GM19328 (cell line): ENCODE data around the gene LEF1.
A peak's percentile ranks its signal among the peaks of the same experiment; 100 is the strongest.

Source experiments
- ATAC-seq: cut with Tn5 transposase; IDR thresholded peaks from one replicate; pipeline ENCODE4 v1.9.1; 2021; ENCODE audit warnings: mild to moderate bottlenecking, moderate library complexity; ENCODE audit not compliant: unreplicated experiment

Gene LEF1

DNA sequence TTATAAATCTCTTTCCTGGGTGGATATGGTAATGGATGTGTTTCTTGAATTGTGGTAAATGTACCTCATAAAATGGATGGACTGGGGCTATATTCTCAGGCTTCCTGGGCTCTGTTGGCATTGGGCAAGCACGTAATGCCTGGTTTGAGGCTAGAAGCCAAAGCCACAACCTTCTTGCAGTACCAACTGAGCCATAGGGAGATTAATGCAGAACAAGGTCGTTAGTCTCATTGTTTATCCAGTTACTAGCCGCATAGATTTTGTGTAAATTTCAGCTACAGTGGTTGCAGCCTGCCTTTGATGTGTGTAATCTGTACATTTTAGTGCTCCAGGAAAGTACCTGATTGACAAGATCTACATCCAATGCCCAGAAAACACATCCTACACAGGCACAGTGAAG lies 7.2 kb upstream of the LEF1 start:
- no peak for ATAC-seq

DNA sequence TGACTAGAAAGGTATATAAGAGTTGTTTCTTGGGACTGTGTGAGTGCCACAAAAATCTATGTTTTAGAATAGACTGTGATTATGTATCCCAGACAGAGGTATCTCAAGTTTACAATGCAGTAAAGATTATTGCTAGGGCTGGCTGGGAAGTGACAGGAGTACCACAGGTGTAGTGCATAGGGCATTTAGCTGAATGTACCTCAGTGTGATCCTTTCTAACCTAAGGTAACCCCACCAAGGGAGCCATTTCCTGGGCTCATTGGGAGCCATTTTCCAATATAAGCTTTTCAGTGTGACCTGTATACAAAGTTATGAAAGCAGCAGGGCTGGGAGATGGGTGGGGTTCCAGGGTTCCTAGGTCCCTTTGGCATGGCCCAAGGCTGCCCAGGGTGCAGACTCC lies 6.1 kb upstream of the LEF1 start:
- ATAC-seq, result no peak

DNA sequence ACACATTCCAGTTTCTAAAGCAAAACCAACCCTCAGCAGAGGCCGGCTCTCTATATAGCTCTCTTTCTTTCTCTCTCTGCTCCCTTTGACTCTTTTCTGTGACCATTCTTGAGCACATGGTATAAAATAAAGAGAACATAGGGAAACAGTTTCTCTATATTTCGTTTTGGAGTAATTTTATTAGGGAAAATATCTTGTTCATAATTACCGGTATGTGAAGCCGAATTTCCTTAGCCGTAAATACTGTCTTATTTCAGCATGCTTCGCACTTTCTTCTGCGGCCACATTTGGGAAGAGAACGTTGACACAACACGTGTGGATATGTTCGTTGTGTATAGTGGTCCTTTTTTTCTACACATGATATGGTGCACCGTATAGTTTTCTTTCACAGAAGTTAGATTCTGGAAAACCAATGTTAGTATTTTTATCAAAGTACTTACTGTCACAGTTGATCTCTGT lies 4.9 kb upstream of the LEF1 start:
- no peak for ATAC-seq

DNA sequence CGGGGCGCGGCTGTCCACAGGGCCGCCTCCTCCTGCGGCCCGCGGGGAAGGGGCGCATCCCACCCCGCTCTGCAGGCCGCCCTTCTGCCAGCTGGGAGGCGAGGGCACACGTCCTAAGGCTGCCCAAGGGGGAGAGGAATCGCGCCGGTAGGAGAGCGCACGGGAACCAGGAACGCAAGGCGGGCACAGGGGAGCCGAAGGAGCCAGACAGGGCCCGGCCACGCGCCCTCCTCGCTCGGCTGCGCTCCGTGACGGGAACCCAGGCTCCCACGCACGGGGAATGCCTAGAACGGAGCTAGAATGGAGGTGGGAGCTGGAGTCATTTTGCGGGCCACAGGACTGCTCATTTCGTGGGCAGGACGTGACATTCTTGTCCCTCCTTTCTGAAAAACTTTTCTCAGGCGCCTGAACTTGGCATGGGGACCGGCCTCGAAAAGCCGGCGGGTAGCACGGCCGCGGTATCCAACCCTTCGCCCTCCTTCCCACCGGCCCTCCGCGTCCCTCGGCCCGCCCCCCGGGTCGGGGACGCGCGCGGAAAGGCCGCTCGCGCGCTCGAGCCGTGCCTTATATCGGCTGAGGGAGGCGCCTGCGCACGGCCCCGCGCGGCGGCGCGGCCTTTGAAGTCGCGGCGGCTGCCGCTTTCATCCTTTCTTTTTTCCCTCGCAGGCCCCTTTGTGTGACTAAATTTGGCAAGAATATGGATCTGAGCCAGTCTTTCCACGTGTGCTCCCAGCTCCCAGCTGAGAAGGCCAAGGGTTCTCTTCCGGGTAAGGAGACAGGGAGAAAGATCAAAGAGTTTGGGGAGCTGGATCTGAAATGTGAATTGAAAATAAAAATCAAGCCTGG lies 4.2 kb upstream of the LEF1 start:
- ATAC-seq, result peak; percentile 42

DNA sequence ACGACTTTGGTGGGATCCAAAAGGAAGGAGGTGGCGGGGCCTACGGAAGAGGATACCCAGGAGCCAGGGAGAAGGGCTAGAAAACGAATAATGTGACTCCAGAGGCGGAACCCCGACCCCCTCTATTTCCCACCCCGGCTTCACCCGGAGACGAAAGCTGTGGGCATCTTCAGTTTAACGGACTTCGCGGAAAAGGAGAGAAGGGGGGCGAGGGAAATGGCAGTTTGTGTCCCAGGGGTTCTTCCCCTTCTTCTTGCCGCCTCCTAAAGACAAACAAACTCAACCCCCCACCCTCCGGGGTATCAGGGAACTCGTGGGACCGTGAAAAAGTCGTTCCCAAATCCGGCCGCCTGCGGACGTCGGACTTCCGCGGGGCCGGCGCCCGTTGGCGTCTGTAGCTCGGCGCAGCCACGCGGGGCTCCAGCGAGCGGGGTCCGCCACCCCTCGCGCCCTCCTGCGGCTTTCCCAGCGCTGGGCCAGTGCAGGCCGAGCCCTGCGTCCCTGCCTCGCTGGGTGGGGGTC lies 3.6 kb upstream of the LEF1 start:
- ATAC-seq, result peak; percentile 14

DNA sequence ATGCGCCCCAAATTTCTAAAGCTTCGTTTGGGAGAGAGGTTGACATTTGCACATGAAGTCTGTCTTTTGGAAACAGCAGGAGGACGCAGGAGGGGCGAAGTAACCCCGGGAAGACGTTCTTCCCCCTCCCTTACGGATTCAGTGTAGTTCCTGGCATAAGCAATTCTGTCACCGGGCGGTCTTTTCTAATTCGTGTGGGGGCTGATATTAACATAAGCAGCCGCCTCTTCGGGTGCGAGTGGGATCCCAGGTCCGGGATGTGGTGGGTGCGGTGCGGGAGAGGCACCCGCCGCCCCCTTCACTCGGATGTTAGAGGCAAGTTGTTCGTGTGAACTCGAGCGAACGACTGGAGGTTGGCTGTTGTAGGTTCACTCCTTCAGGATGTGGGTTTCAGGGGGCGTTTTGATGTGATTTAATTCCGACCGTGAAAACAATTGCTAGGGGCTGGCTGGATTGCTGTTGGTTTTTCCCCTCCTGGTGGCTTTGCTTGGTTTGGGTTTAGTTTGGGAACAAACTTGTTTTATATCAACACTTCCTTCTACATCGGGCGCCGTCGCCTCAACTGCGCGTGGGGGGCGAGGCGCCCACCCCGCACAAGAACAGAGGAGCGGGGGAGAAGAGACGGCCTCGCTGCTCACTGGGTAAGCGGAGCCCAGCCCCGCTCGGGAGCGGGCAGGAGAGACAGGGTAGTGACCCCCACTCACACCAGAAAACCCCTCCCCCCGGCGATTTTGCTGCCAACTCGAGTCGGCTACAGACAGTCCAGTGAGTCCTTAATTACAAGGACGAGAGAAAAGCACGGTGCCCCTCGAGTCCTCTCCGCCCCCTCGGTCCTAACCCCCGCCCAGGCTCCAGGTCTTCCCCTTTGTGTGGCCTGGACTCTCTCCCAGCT lies 2.9 kb upstream of the LEF1 start:
- ATAC-seq, result no peak

DNA sequence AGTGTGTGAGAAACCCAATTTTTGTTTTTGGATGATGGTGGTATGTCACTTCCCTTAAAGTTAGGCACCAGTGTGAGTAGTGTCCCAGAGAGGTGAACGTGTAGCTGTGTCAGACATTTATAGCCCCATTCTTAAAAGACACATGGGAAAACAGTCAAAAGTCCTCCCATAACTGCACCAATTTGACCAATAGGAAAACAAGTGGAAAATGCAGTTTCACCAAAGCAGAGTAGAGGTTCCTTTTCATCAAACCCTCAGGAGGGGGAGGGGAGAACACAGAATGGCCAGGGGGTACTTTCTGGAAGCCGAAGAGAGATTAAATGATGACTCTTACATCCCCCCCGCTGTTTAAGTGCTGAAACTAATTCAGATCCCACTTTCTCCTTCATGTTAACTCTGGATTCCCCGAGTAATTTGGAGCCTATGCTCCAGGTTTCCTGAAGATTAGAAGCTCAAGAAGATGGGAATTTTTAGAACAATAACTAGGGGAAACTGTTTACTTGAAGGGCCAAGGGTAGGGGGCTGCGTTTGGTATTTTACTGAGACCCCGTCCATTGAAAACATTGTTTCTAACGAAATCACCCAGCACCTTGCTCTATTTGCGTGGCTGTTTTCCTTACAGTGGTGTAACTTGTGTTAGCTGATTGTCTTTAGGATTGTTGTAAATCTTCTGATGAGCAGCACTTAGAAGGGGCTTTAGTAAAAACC lies 2.1 kb upstream of the LEF1 start:
- no peak for ATAC-seq

DNA sequence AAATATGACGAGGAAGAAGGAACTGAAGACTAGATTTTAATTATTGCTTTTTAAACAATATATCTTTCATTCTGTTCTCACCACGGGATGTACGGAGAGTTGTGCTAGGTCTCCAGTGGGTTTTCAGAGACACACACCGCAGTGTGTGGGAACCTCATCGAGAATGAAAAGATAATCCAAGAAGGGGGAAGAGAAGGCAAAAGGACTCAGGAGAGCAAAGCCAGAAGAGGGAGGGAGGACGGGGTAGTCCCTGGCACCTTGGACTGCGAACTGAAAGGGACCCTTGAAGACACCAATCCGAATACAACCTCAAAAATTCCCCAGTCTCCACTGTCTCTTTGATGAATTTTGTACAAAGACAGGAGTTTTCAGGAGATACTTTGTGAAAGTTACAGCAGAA lies 932 bp upstream of the LEF1 start:
- ATAC-seq, result no peak

DNA sequence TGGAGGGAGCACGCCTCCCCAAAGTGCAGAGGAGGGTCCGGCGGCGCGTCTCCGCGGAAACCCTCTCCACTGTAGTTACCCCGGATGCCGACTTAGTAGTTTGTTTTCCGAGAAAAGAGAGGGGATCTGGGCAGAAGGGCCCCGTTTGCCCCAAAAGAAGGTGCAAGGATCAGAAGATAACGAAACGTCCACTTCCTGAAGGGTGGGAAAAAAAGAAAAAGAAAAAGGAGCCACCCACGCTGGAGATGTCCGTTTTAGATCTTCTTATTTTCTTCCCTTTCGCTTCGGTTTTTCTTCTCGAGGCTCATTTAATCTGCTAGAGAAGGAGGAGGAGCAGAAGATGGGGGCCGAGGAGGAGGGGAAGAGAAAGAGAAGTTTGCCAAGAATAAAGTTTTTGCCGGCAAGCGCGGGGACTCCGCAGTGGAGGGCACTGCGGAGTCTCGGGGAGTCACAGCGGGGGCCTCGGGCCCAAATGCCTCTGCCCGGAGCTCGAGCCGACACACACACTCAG lies 517 bp downstream of the LEF1 start:
- ATAC-seq, result no peak

DNA sequence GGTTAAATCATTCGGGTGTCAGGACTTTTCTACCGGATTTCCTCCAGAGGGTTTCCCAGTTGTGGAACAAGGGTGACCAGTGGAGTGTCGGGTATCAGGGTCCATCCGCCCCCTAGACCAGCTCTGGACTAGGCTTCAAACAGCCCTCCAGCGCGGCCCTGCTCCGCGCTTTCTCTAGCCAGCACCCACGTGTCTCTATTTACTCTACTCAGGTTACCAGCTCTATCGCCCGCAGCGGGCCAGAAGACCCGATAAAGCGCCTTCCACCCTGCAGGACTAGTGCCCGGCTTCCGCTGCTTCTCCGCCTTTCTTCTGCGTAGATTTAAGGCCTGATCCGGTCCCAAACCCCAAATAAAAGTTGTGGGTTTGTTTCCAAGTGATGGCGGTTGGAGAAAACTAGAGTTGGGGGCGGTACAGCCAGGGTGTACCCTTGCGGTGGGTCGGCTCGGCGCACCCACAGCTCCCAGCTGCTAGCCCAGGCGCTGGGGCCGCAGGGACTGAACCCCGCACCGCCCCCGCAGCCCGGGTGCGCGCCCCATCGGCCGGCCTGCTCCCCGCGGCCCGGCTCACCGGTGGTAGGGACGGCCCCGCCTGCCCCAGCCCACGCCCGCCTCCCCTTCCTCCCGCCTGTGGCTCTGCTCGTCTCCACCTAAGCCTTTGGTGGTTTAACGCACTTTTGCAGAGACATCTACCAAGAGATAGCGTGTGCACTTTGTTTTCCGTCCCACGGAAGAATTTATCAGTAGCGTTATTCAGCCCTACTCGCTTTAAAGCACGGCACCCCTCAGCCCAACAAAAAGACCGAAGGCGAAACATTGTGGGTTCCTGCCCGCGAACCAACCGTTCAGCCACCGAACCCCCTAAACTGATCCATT lies 2.1 kb downstream of the LEF1 start:
- ATAC-seq, result no peak

DNA sequence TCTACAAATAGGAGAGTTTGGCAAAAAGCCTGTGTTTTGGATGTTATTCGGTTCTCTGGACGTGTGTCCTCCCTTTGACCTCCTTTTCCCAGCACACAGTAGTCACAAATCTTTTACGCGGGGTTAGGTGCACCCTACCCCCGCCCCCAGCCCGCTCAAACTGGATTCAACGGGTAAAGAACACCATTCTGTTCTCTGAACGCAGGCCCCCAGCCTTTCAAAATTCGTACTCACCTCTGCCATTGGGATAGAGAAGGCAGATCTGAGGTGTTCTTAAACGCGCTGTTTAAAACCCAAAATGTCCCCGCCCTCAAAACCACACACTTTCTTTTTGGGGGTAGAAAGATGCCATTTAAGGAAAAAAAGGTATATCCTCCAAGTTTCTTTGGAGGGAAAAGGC lies 2.7 kb downstream of the LEF1 start:
- no peak for ATAC-seq

DNA sequence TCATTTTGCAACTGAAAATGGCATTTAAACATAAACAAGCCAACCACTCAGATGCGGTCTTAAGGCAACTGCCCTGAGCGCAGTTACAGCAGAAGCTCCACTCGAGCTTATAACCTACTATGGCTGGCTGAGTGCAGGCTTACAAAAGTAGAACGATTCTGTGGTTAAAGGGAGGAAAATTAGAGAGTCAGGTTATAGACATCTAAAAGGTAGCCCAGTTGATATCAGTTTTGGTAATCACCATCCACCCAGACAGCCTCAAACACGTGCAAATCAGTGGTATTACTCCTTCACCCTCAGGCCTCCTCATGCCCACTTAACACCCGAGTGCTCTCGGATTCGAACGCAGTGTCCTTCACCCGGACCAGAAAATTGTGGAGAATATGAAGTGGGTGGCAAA lies 3.1 kb downstream of the LEF1 start:
- no peak for ATAC-seq

DNA sequence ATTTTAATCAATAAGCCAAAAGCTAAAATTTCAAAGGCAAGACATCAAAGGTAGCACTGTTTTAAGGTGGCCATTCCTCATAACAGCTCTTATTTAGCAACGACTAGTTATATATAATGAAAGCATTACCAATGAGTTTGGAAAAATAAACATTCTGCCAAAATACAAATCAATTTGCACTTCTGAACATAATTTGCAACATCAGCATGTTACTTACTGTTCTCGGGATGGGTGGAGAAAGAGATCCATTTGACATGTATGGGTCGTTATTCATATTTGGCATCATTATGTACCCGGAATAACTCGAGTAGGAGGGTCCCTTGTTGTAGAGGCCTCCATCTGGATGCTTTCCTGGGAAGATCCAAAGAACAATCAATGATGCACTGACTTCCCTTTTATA lies 5.4 kb downstream of the LEF1 start:
- no peak for ATAC-seq

DNA sequence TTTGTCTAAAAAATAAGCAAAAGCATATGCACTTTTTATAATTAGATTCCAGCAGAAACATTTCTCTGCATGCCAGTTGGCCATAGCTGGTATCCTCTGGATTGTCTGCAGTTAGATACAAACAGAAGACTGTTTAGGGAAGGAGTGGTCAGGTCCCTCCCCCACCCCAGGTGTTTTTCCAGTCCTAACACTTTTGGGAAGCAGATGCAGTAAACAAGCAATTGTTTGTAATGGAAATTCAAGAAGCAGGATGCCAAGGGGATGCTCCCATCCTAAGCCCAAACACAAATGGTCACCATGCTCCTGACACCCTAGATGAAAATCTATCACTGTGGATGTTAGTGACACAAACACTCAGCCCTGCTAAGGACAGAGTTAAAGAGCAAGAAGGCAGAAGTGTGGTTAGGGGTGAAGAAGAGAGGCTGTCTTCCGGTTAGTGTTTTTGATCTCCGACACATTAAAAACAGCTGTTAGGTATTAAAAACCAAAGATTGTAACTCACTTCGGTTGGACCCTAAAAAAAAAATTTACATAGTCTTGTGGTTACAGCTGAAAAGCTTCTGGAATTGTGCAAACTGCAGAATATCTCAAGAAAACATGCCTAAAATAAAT lies 7.9 kb downstream of the LEF1 start:
- ATAC-seq, result no peak

DNA sequence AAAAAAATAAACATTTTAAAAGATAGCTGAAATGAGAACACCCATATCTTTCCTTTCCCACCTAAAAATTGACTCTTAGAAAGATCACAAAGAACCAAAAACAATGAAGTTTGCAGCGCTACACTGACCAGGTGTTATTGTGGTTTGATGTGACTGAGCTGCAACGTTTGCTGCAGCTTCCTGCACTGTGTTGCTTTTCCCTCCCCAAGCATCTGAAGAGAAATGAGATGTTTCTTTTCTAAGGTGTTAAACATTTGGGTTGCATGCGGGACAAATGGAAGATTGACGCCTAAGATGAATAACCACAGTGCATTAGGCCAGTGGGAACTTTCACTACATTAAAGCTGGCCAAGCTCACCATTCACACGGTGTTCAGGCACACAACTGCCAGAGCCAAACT lies 8.9 kb downstream of the LEF1 start:
- no peak for ATAC-seq

DNA sequence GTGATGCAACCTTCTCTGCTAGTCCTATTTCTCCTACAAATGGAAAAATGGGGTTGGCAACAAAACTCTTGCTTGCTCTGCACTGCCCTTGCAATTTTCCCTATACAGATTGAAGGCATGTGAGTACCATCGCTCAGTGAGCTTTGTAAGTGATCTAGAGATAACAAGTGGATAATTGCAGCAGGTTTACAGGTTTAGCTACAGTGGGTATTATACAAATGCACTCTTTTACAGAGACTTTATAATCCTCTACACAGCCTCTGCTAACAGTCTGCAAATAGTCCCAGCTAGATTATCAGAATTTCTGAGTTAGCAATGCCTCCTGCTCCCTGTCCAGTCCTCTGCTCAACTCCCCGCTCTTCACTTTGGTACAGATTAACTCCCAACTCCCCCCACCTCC lies 11.1 kb downstream of the LEF1 start:
- ATAC-seq, result no peak

DNA sequence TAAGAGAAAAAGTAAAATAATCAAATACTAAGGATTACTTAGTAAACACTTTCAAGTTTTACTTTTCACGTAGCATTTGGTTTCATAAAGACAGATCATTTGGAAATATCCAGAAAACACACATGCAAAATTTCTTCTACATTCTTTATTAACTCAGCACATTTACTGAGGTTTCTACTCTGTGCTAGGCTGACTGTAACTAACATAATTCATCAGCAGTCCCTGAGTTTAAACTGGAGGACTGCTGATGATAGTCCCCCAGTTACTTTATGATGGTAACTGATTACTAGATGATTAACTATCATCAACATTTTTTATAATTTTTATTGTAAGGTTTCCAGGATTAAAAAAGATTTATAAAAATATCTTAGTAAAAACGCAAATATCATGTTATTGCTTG lies 12.3 kb downstream of the LEF1 start:
- ATAC-seq, result no peak

DNA sequence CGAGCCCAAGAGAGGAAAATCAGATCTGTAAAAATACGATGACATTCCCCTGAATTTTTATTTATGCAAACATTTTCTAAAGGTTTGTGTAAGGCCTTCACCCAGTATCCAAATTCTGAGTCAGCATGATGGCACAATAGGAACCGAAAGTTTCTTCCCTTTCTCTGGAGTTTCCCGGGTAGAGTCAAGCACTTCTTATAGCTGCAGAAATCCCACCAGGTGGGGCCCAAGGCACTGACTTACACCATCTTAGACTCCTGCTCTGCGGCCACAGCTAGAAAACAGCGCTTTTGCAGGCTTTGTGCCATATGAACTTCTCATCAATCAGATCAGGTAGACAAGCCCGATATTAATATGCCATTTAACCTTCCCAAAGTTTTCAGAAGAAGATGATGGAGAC lies 13.4 kb downstream of the LEF1 start:
- no peak for ATAC-seq

DNA sequence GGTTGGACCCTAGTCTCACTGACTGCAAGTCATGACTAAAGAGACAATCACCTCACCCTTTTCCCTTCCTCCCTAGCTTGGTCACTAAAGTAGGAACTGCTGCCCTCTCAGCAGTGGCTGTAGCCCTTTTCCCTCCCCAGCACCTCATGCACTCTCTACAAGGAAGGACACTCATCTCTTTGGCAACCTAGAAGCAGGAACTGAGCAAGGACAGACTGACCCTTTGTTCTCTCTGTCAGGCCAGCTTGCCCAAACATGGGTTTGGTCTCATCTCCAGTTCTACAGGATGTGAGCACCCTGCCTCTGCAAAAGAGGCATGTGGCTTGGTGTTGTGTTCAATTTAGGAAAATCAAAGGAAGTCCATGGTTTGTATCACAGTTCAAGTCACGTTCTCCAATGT lies 15.8 kb downstream of the LEF1 start:
- ATAC-seq, result no peak
